H1 (cell line): ENCODE measurements around the gene CFAP100. TPM values are rescaled to one million over a fixed set of nuclear protein-coding genes. Genes with fewer than 3 reads are reported as not detected.

Experiments
- CTCF ChIA-PET: fragments of 300-600 bp; sonication (Branson Sonifier 250); formaldehyde crosslinking; loops from one replicate; lab custom pipeline; 2021; ENCODE audit not compliant: partially characterized antibody; lab: Charles Lee
- POLR2A ChIA-PET: fragments of 300-600 bp; sonication (Branson Sonifier 250); formaldehyde crosslinking; loops from one replicate; lab custom pipeline; 2021; ENCODE audit warnings: inconsistent platforms; ENCODE audit not compliant: partially characterized antibody; lab: Charles Lee
- DNase-seq, 2 experiments: peaks; one replicate each; pipeline versions ENCODE4 v3.0.0 to v3.0.0-alpha.2; 2010 to 2022; ENCODE audit warnings: low spot score in 2 of 2, low read depth in 1 of 2, mixed read lengths in 1 of 2
- FAIRE-seq: peaks from 2 replicates; lab custom pipeline; 2011; peaks lifted over from hg19 to GRCh38; lab: Jason Lieb, UNC
- H2AFZ ChIP-seq: 2 replicates; pipeline ENCODE4 v1.8.1; 2012; ENCODE audit warnings: low read length, inconsistent platforms
- H2AK5ac ChIP-seq: 2 replicates; pipeline ENCODE4 v1.6.1; 2013; ENCODE audit warnings: low read depth, low read length
- H2BK120ac ChIP-seq: replicated peaks from 2 replicates; pipeline ENCODE3; 2013; ENCODE audit warnings: low read depth, low read length, inconsistent platforms
- H2BK12ac ChIP-seq: 2 replicates; pipeline ENCODE4 v1.6.1; 2013; ENCODE audit warnings: low read depth, low read length
- H2BK15ac ChIP-seq: 2 replicates; pipeline ENCODE4 v1.6.1; 2013; ENCODE audit warnings: low read length
- H2BK20ac ChIP-seq: 2 replicates; pipeline ENCODE4 v1.6.1; 2013; ENCODE audit warnings: low read length
- H2BK5ac ChIP-seq: 2 replicates; pipeline ENCODE4 v1.6.1; 2013; ENCODE audit warnings: low read depth, low read length
- H3K14ac ChIP-seq: 2 replicates; pipeline ENCODE4 v1.6.1; 2013; ENCODE audit warnings: inconsistent platforms; ENCODE audit not compliant: insufficient read length
- H3K18ac ChIP-seq: 2 replicates; pipeline ENCODE4 v1.6.1; 2013; ENCODE audit warnings: low read length; ENCODE audit errors: extremely low read depth
- H3K23ac ChIP-seq: 2 replicates; pipeline ENCODE4 v1.6.1; 2013; ENCODE audit warnings: inconsistent platforms; ENCODE audit not compliant: insufficient read length
- H3K23me2 ChIP-seq: 2 replicates; pipeline ENCODE4 v1.6.1; 2013; ENCODE audit warnings: low read depth, low read length
- H3K27ac ChIP-seq: 2 replicates; pipeline ENCODE4 v1.6.1; 2011; ENCODE audit warnings: low read depth, low read length, inconsistent platforms
- H3K27me3 ChIP-seq, 4 experiments: replicated peaks in 1 of 4; 1 replicate in 1 of 4; 2 replicates in 3 of 4; pipeline versions ENCODE4 v1.6.1 to v1.8.1; 2011 to 2013; ENCODE audit warnings: low read length in 3 of 4, mild to moderate bottlenecking in 3 of 4, inconsistent platforms in 2 of 4, mixed read lengths in 2 of 4, moderate library complexity in 1 of 4; ENCODE audit not compliant: control insufficient read depth in 3 of 4, insufficient read depth in 3 of 4; ENCODE audit errors: extremely low read depth in 1 of 4
- H3K36me3 ChIP-seq, 4 experiments: 2 replicates each; pipeline versions ENCODE4 v1.6.1 to v1.8.1; 2011 to 2013; ENCODE audit warnings: mild to moderate bottlenecking in 4 of 4, low read length in 3 of 4, moderate library complexity in 2 of 4, control low read depth in 1 of 4, inconsistent platforms in 1 of 4; ENCODE audit not compliant: insufficient read depth in 4 of 4, control insufficient read depth in 2 of 4
- H3K4ac ChIP-seq: replicated peaks from 2 replicates; pipeline ENCODE3; 2013; ENCODE audit warnings: low read length, low read depth, mixed read lengths, inconsistent platforms; ENCODE audit not compliant: insufficient read length
- H3K4me1 ChIP-seq, 4 experiments: replicated peaks in 1 of 4; 1 replicate in 1 of 4; 2 replicates in 3 of 4; pipeline versions ENCODE4 v1.6.1 to v1.8.1; 2011 to 2013; ENCODE audit warnings: low read length in 3 of 4, inconsistent platforms in 2 of 4, mixed read lengths in 1 of 4; ENCODE audit not compliant: insufficient read depth in 4 of 4, control insufficient read depth in 3 of 4
- H3K4me2 ChIP-seq, 2 experiments: 2 replicates each; pipeline versions ENCODE4 v1.6.1 to v1.8.1; 2011 to 2013; ENCODE audit warnings: low read depth in 2 of 2, low read length in 2 of 2, control low read depth in 1 of 2, inconsistent platforms in 1 of 2, mild to moderate bottlenecking in 1 of 2; ENCODE audit not compliant: insufficient read depth in 1 of 2
- H3K4me3 ChIP-seq, 4 experiments: fragments of 200-600, 300-600 bp in 1 of 4; sonication (generic), shearing (Covaris generic), sonication (Bioruptor Twin) in 1 of 4; 2 replicates each; pipeline versions ENCODE4 v1.5.1 to v1.8.1; 2011 to 2016; ENCODE audit warnings: low read length in 4 of 4, low read depth in 3 of 4, control low read depth in 2 of 4, inconsistent platforms in 2 of 4, mild to moderate bottlenecking in 2 of 4, mixed read lengths in 1 of 4, moderate library complexity in 1 of 4; ENCODE audit not compliant: insufficient read depth in 2 of 4; ENCODE audit errors: extremely low read depth in 1 of 4
- H3K56ac ChIP-seq: replicated peaks from 2 replicates; pipeline ENCODE3; 2013; ENCODE audit warnings: low read depth, mild to moderate bottlenecking, mixed read lengths, low read length, inconsistent platforms; ENCODE audit not compliant: insufficient read length
- H3K79me1 ChIP-seq: 2 replicates; pipeline ENCODE4 v1.6.1; 2013; ENCODE audit warnings: low read depth, low read length, control low read depth
- H3K79me2 ChIP-seq, 2 experiments: 2 replicates each; pipeline versions ENCODE4 v1.6.1 to v1.8.1; 2012 to 2013; ENCODE audit warnings: low read length in 2 of 2, mild to moderate bottlenecking in 2 of 2, inconsistent platforms in 1 of 2; ENCODE audit not compliant: insufficient read depth in 2 of 2, control insufficient read depth in 1 of 2
- H3K9ac ChIP-seq, 4 experiments: replicated peaks in 1 of 4; 1 replicate in 1 of 4; 2 replicates in 3 of 4; pipeline versions ENCODE4 v1.6.1 to v1.8.1; 2011 to 2013; ENCODE audit warnings: low read depth in 3 of 4, low read length in 3 of 4, control low read depth in 2 of 4, mild to moderate bottlenecking in 2 of 4, moderate library complexity in 2 of 4, inconsistent platforms in 1 of 4; ENCODE audit errors: extremely low read depth in 1 of 4
- H3K9me3 ChIP-seq, 2 experiments: 2 replicates each; pipeline versions ENCODE4 v1.6.1 to v1.8.1; 2012 to 2013; ENCODE audit warnings: mild to moderate bottlenecking in 2 of 2, moderate library complexity in 2 of 2, control low read depth in 1 of 2, inconsistent platforms in 1 of 2, low read depth in 1 of 2, low read length in 1 of 2, mixed read lengths in 1 of 2; ENCODE audit not compliant: insufficient read depth in 2 of 2
- H4K20me1 ChIP-seq, 2 experiments: replicated peaks in 1 of 2; 2 replicates each; pipeline versions ENCODE3 to v1.8.1; 2011 to 2013; ENCODE audit warnings: inconsistent platforms in 2 of 2, low read length in 2 of 2, mild to moderate bottlenecking in 1 of 2; ENCODE audit not compliant: insufficient read depth in 2 of 2, control insufficient read depth in 1 of 2
- H4K5ac ChIP-seq: 2 replicates; pipeline ENCODE4 v1.6.1; 2013; ENCODE audit warnings: low read length, low read depth, mixed read lengths, inconsistent platforms; ENCODE audit not compliant: insufficient read length
- H4K8ac ChIP-seq: 2 replicates; pipeline ENCODE4 v1.8.0; 2013; ENCODE audit warnings: mild to moderate bottlenecking, moderate library complexity, low read length, inconsistent platforms; ENCODE audit not compliant: insufficient read depth; ENCODE audit errors: extremely low read depth
- H4K91ac ChIP-seq: replicated peaks from 2 replicates; pipeline ENCODE3; 2013; ENCODE audit warnings: low read length, mixed read lengths, inconsistent platforms; ENCODE audit not compliant: insufficient read length
- CBX8 ChIP-seq: fragments of 300-800, 300-1000 bp; sonication (generic); IDR thresholded peaks from 2 replicates; pipeline ENCODE4 v1.7.1; 2016; ENCODE audit warnings: low read depth, low read length, borderline replicate concordance
- EP300 ChIP-seq, 2 experiments: IDR thresholded peaks; 1 replicate in 1 of 2; 2 replicates in 1 of 2; pipeline ENCODE4 v1.6.1; 2011 to 2012; ENCODE audit warnings: low read depth in 2 of 2, low read length in 2 of 2, mild to moderate bottlenecking in 2 of 2, borderline replicate concordance in 1 of 2, inconsistent platforms in 1 of 2, moderate library complexity in 1 of 2
- EZH2 ChIP-seq: fragments of 200-600 bp; sonication (generic); IDR thresholded peaks from 2 replicates; pipeline ENCODE4 v1.7.1; 2012; ENCODE audit warnings: low read depth, mild to moderate bottlenecking, moderate library complexity, low read length, inconsistent platforms; ENCODE audit not compliant: severe bottlenecking
- GTF2F1 ChIP-seq: IDR thresholded peaks from 2 replicates; pipeline ENCODE4 v1.6.1; 2012; ENCODE audit warnings: low read depth, low read length, improper control_type of control experiment, borderline replicate concordance
- MAFK ChIP-seq: IDR thresholded peaks from 2 replicates; pipeline ENCODE4 v1.6.1; 2012; ENCODE audit warnings: low read depth, mild to moderate bottlenecking, improper control_type of control experiment, low read length
- RAD21 ChIP-seq, 2 experiments: IDR thresholded peaks in 1 of 2; conservative IDR thresholded peaks in 1 of 2; 2 replicates each; pipeline ENCODE4 v1.6.1; 2011; ENCODE audit warnings: low read depth in 2 of 2, low read length in 2 of 2, improper control_type of control experiment in 1 of 2, inconsistent platforms in 1 of 2, mild to moderate bottlenecking in 1 of 2, moderate library complexity in 1 of 2
- SIX5 ChIP-seq: IDR thresholded peaks from 2 replicates; pipeline ENCODE4 v1.6.1; 2011; ENCODE audit warnings: mild to moderate bottlenecking, low read depth, low read length
- WGBS, 2 experiments: shearing (Covaris generic) in 1 of 2; methylation state at CpG; one replicate each; pipeline versions ENCODE4 v1.1.6 to v1.1.7; 2013 to 2015; ENCODE audit warnings: low lambda C conversion rate in 2 of 2, mixed read lengths in 2 of 2, inconsistent platforms in 1 of 2, low coverage in 1 of 2, missing lambda C conversion rate in 1 of 2; ENCODE audit not compliant: insufficient replicate concordance in 2 of 2, insufficient coverage in 1 of 2, insufficient read length in 1 of 2; ENCODE audit errors: extremely low coverage in 1 of 2, missing lambda C conversion rate in 1 of 2; 5-methylcytosine and 5-hydroxymethylcytosine counted together
- polyA plus RNA-seq, 7 experiments: library from polyadenylated mRNA; depleted of rRNA in 3 of 7; stranded (reverse) in 5 of 7; unstranded in 2 of 7; fragments of >200 nt in 5 of 7; fragments of 200-250 nt in 2 of 7; gene quantifications; 1 replicate in 5 of 7; 2 replicates in 1 of 7; 4 replicates in 1 of 7; pipeline versions ENCODE4 v1.2.1 to v1.2.3, GENCODE V29; 2011 to 2013; ENCODE audit warnings: missing spikeins in 2 of 7, mixed read lengths in 2 of 7
- total RNA-seq: library from RNA; stranded (reverse); fragmentation: NEBNext Ultra II Directional; extraction: Animal tissue kit (Norgen Biotek cat#: 25700); gene quantifications from 2 replicates; pipeline ENCODE4 v1.2.1, GENCODE V29; 2021
- TF ChIP-seq, protein P1 (sequence below), 3 experiments: IDR thresholded peaks; 1 replicate in 2 of 3; 2 replicates in 1 of 3; pipeline versions ENCODE4 v1.5.1 to v1.6.1; 2011; ENCODE audit warnings: low read length in 3 of 3, mild to moderate bottlenecking in 3 of 3, inconsistent platforms in 2 of 3, low read depth in 1 of 3, moderate library complexity in 1 of 3; ENCODE audit not compliant: insufficient read depth in 1 of 3; ENCODE audit errors: control extremely low read depth in 1 of 3

Gene CFAP100
- total and polyA plus RNA-seq, 2 of the 8 experiments (the other 6 are each of a cell fraction or from before 2014, with no cell fraction given), result 0.17 TPM; not detected in 1

GRCh38 chr3:126397610-126398422 lies 3.1 kb downstream of the CFAP100 start:
- no peak overlapping the region for H2BK15ac ChIP-seq
- H3K27me3 ChIP-seq, result peaks cover 9 to 31% (median 29%) of the 10 kb centered on the region in 4 experiments
- no peak overlapping the region for H3K14ac ChIP-seq
- H3K9ac ChIP-seq, result no peak overlapping the region
- H4K91ac ChIP-seq, result no peak overlapping the region
- no peak overlapping the region for H2BK5ac ChIP-seq
- no peaks in the 10 kb centered on the region for H3K79me1 ChIP-seq
- no peaks in the 10 kb centered on the region for H3K36me3 ChIP-seq
- DNase-seq (no peak), FAIRE-seq (no peak)
- no peak overlapping the region for H3K56ac ChIP-seq
- H2BK120ac ChIP-seq, result no peak overlapping the region
- H3K18ac ChIP-seq, result no peak overlapping the region
- no peaks in the 10 kb centered on the region for H4K20me1 ChIP-seq
- H3K27ac ChIP-seq, result no peak overlapping the region
- H2BK20ac ChIP-seq, result no peak overlapping the region
- ChIA-PET CTCF (interaction anchor here (1.2 kb wide), 1 partner anchor 8 kb away, joined by 3 read pairs; no protein-coding TSS in a partner anchor), POLR2A (no interaction called here)
- H4K5ac ChIP-seq, result no peak overlapping the region
- no peak overlapping the region for H2BK12ac ChIP-seq
- H3K4me2 ChIP-seq, result no peak overlapping the region
- no peak overlapping the region for H2AFZ ChIP-seq
- peaks cover 0 to 19% (median 1%) of the 10 kb centered on the region in 4 experiments; a peak in 3 of 7 replicates for H3K4me1 ChIP-seq
- no peak overlapping the region for H2AK5ac ChIP-seq
- no peaks in the 10 kb centered on the region for H3K9me3 ChIP-seq
- H3K4me3 ChIP-seq, result no peak overlapping the region
- H4K8ac ChIP-seq, result no peak overlapping the region
- H3K4ac ChIP-seq, result no peak overlapping the region
- H3K79me2 ChIP-seq, result no peaks in the 10 kb centered on the region
- H3K23ac ChIP-seq, result no peak overlapping the region
- 98% methylated on average over 13 of the region's 13 CpGs; no CpG with 5 or more reads in 1 of the 2 experiments for WGBS, 2 experiments
- peaks cover 3% of the 10 kb centered on the region; the same call in 1 of the 2 replicates for H3K23me2 ChIP-seq
- TF ChIP-seq, protein P1, sequence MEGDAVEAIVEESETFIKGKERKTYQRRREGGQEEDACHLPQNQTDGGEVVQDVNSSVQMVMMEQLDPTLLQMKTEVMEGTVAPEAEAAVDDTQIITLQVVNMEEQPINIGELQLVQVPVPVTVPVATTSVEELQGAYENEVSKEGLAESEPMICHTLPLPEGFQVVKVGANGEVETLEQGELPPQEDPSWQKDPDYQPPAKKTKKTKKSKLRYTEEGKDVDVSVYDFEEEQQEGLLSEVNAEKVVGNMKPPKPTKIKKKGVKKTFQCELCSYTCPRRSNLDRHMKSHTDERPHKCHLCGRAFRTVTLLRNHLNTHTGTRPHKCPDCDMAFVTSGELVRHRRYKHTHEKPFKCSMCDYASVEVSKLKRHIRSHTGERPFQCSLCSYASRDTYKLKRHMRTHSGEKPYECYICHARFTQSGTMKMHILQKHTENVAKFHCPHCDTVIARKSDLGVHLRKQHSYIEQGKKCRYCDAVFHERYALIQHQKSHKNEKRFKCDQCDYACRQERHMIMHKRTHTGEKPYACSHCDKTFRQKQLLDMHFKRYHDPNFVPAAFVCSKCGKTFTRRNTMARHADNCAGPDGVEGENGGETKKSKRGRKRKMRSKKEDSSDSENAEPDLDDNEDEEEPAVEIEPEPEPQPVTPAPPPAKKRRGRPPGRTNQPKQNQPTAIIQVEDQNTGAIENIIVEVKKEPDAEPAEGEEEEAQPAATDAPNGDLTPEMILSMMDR (IDR thresholded peaks at IDR 0.05; ENCODE audit: control extremely low read depth in 1 of 3, insufficient read depth in 1 of 3, low read depth in 1 of 3, low read length in 3 of 3), result no peak
- TF ChIP-seq EP300 (IDR thresholded peaks at IDR 0.05; ENCODE audit: borderline replicate concordance in 1 of 2, low read depth in 2 of 2, low read length in 2 of 2) (no peak), RAD21 (IDR thresholded peaks at IDR 0.05 in 1 of 2, conservative IDR thresholded peaks at IDR 0.05 in 1 of 2; ENCODE audit: low read depth in 2 of 2, low read length in 2 of 2) (no peak), EZH2 (no peak), GTF2F1 (no peak), CBX8 (no peak), SIX5 (no peak), MAFK (no peak)
